NCI-H2196 treated with DMSO at 0.1 percent for 48 hours (cell line): ENCODE data around the gene TMEM235.
"Not testable (repeated sequence)": the region's sequence is repeated elsewhere in the genome, so short reads cannot be mapped to it uniquely, and the experiment has no call there.

Experiments
- DNase-seq: peaks from one replicate; lab custom pipeline; 2025; ENCODE audit not compliant: unreplicated experiment; lab: John Stamatoyannopoulos, UW

TMEM235 gene

DNA sequence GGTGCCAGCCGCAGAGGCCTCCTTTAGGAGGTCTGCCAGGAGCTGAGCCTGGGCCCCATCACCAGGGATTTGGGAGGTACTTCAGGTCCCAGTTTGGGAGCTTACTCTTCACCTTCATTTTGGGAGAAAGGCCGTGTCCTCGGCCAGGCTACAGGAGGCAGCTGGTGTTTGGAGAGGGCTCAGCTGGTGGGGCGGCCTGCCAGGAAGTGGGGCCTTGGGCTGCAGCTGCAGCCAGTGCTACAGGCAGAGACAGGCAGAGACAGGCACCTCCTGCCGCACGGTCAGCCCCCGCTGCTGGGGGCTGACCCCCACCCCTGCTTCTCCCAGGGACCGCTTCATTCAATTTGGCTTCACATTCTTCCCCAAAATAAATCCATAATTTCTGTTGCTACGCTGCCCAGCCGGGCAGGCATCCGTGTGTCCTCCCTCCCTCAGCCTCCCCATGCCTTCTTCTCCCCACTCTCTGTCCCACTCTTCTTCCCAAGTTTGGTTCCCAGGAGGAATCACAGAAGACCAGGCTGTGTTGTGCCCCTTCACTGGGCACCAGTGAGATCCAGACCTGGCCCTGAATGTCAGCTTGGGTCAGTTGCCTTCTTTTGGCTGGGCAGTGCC lies 6.1 kb downstream of the TMEM235 start:
- no peak for DNase-seq

DNA sequence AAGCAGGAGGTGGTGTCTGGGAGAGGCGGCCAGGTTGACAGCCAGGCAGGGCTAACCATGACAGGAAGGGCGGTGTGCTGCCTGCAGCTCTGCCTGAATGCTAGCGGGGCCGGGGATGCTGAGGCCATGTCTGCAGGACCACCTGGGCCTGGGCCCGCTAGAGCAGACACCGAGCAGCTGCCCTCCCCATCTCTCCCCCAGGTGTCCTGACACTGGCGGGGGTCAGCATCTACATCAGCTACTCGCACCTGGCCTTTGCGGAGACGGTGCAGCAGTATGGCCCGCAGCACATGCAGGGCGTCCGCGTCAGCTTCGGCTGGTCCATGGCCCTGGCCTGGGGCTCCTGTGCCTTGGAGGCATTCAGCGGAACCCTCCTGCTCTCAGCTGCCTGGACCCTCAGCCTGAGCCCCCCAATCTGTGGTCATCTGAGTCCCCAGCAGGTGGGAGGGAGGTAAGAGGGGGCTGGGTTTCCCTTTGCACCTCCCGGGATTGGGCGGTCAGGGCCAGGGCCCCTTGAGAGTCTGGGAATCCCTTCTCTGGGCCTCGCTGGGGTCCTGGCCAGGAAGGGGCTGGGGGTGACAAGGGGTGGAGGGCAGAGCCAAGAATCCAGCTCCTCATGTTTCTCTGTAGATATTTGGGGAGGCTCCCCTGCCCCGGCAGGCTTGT lies 7.5 kb downstream of the TMEM235 start:
- DNase-seq, result no peak

GRCh38 chr17:78239489-78239931 lies 8.1 kb downstream of the TMEM235 start:
- DNase-seq, result no peak

DNA sequence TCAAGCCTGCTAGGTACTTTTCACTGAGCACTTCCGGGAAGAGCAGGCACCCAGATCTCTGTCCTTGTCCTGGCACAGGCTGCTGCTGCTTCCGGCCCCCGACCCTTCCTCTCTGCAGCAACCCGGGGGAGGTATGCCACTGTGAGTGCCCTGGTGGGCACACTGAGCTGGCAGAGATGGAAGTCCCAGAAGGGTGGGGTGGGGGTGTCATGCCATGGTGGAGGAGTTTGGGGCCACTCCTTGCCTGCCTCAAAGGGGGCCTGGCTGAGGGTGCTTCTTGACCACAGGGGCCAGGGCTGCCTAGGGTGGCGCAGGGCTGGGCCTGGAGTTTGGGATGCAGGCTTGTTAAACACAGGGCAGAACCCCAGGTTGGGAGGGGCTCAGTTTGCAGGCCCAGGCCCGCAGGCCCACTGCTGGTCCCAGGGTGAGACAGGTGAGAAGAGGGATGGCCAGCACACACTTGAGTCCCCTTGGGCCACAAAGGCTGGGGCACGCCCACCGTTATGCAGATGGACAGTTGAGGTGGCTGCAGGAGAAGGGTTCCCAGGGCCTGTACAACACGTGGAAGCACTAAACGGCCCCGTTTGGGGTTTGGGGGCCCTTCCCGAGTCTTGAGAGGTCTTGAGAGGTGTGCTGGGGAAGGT lies 8.7 kb downstream of the TMEM235 start:
- no peak for DNase-seq

DNA sequence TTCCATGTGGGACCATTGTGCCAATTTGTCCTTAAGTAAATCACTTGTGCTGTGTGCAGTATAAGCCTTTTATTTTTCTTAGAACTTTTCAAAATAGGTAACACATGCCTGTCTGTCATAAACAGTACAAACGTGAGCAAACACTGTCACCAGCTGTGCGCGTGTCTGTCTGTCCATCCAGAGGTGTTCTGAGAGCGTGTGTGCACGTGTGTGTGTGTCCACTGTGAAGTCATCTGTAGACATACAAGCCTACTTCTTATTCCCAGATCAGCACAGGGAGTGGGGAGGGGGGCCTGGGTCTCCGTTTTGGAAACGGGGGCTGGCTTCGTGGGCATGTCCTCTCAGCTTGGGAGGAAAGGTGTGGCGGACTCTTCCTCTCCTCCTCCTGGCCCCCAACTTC lies 9.4 kb downstream of the TMEM235 start:
- no peak for DNase-seq

DNA sequence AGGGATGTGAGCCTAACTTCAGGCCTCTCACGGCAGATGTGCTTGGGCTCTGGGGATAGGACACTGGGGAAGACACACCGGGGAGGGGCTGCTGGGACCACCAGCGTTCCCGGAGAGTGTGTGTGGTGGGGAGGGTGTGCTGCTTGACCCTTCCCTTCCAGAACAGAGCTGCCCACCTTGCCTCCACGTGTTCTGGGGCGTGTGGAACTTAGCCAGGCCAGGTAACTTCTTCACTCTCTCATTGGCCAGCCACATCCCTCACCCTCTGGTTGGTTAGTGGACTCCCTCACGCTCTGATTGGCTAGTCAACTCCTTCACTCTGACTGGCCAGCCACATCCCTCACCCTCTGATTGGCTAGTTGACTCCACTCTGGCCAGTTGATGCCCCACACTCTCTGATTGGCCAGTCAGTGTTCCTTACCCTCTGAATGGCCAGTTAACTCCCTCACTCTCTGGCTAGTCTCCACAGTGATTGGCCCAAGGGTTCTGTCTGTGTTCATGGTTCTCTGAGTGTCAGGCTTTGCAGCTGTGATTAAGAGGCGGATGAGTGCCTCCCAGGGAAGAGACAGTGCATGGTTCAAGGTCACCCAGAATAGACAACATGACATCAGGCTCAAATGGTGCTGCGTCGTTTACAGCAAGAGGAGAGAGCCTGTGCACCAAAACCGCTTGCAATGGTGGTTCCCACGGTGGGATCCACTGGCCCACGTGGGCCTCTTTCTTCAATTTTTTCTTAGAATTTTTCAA lies 10.0 kb downstream of the TMEM235 start:
- peak; percentile 75 for DNase-seq

- no peak for DNase-seq
These were observed 10.8 kb downstream of the TMEM235 start for GRCh38 chr17:78242024-78242742.

DNA sequence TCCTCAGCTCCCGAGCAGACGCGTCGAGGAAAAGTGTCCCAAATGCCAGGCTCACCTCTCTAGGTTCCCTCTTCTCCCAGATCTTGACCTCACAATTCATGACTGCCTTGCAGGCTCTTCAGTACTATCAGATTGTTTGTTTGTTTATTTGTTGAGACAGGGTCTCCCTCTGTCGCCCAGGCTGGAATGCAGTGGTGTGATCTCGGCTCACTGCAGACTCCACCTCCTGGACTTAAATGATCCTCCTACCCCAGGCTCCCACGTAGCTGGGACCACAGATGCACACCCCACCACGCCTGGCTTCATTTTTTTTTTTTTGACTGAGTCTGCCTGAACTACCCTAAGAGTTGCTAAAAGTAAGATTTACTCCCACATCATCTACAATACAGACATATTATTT lies 15.9 kb downstream of the TMEM235 start:
- DNase-seq, result no peak

GRCh38 chr17:78248051-78248914 lies 16.9 kb downstream of the TMEM235 start:
- DNase-seq, result no peak

GRCh38 chr17:78249074-78249817 lies 17.8 kb downstream of the TMEM235 start:
- no peak for DNase-seq

DNA sequence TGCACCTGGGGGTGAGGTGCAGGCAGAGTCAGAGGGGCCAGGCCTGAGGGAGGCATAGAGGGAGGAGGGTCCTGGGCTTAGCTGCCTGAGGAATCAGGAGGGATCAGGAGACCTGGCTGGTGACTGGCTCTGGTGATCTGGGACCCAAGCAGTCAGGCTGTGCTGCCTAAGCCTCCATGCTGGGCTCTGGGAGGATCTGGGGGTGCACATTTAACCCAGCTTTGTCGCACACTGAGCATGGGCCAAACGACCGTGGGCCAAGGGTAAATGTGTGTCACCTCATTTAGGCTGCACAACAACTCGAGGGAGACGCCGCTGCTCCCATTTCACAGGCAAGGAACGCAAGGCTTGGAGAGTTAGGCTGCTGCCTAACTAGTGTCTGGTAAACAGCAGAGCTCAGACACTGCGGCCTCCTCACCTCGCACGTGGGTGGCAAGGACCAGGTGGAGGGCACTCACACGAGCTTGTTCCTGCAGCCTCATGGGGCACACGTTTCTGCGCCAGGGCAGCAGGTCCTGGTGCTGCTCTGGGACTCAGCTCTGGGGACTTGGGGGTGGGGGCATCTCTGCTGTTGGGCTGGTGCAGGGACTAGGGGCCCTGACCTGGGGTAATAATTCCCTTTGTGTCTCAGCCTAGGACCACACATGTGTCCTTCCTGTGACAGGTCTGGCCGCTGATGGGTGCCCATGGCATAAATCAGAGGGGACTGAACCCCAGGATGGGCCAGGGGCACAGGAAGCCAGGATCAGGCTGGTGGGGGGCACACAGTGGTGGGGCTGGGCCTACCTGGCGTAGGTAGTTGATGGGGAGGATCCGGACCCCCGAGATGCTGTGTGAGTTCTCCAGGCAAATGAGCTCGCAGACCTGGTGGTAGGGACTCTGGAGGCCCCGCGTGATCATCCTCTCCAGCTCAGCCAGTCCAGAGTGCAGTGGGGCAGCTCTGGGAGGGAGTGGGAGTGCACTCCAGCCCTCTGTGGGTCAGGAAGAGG lies 18.7 kb downstream of the TMEM235 start:
- no peak for DNase-seq

GRCh38 chr17:78250891-78251772 lies 19.7 kb downstream of the TMEM235 start:
- DNase-seq, result peak; percentile 94

DNA sequence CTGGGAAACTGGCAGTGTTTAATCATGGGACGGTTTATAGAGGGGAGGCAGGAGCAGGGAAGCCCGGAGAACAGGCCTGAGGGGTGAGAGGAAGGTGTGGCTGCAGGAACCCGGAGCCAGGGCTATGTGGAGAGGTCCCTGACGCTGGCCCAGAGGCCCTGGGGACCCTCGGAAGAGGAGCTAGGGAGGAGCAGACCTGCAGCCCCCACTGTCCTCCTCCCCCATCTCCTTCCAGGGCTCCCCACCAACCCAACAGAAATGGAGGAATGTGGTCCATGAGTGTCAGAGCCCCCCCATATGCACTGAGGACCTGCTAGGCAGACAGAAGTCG lies 20.3 kb downstream of the TMEM235 start:
- DNase-seq, result no peak

- no peak for DNase-seq
These were observed 20.7 kb downstream of the TMEM235 start for GRCh38 chr17:78252111-78252634.

GRCh38 chr17:78252701-78253635 lies 21.5 kb downstream of the TMEM235 start:
- DNase-seq, result no peak

- DNase-seq, result not testable (repeated sequence)
These were observed 22.2 kb downstream of the TMEM235 start for GRCh38 chr17:78253636-78253945.
